Hepatocyte (in vitro differentiated cells): Measurements from ENCODE around the gene CTNNA2.

Source experiments
- CTCF ChIP-seq: fragments of 200-600 bp; sonication (generic); IDR thresholded peaks from 2 replicates; pipeline ENCODE4 v1.5.1; 2016; ENCODE audit warnings: antibody characterized with exemption, mild to moderate bottlenecking; ENCODE audit not compliant: poor library complexity
- EZH2 ChIP-seq: fragments of 200-600 bp; sonication (generic); IDR thresholded peaks from 2 replicates; pipeline ENCODE4 v1.6.1; 2016; ENCODE audit warnings: antibody characterized with exemption, mild to moderate bottlenecking, borderline replicate concordance

- TF ChIP-seq CTCF, result no peak
- TF ChIP-seq EZH2, result no peak
These were observed 956.6 kb downstream of the CTNNA2 start for GRCh38 chr2:80469428-80469827.
